Stomach (tissue), 4 donors: ENCODE data around the gene SPARC.

ENCODE experiments used
- CTCF ChIP-seq, 7 experiments: fragments of 450-650 bp in 4 of 7; fragments of 200-600 bp in 3 of 7; sonication (generic) in 3 of 7; IDR thresholded peaks; one replicate each; pipeline ENCODE4 v1.5.1; 2016 to 2019; ENCODE audit warnings: antibody characterized with exemption in 7 of 7, control low read depth in 2 of 7, mild to moderate bottlenecking in 1 of 7
- POLR2A ChIP-seq, 4 donors: fragments of 450-650 bp; IDR thresholded peaks; one replicate each; pipeline ENCODE4 v1.6.1; 2016; ENCODE audit warnings: antibody characterized with exemption in 4 of 4, control low read depth in 2 of 4, mild to moderate bottlenecking in 1 of 4, moderate library complexity in 1 of 4

GRCh38 chr5:151685749-151686673 is 704 bp downstream of the SPARC start:
- TF ChIP-seq CTCF (IDR thresholded peaks at IDR 0.05), result no peak
- no peak for TF ChIP-seq POLR2A (IDR thresholded peaks at IDR 0.05)
